ENCODE measurements around the gene FHIT.

GRCh38 chr3:60046210-60046609 is 1205.0 kb downstream of the FHIT start:
- no peak for TF ChIP-seq CTCF (IDR thresholded peaks at IDR 0.05)
- TF ChIP-seq POLR2AphosphoS5 (IDR thresholded peaks at IDR 0.05) = no peak

Data from transverse colon (tissue), 4 donors.